Activated T-cell treated with anti-CD3 and anti-CD28 coated beads, Interleukin-2, amount 50 U/mL, for 1 hour (primary cell): ENCODE data around the gene ZNF592.

Source experiments
- DNase-seq: peaks from one replicate; pipeline ENCODE4 v3.0.0-alpha.2; 2020

ZNF592 gene

GRCh38 chr15:84782346-84782745, 34.0 kb downstream of the ZNF592 start:
- DNase-seq = no peak

GRCh38 chr15:84783493-84784251, 35.3 kb downstream of the ZNF592 start:
- no peak for DNase-seq

GRCh38 chr15:84784262-84784661, 35.9 kb downstream of the ZNF592 start:
- DNase-seq = no peak

GRCh38 chr15:84785053-84785452, 36.7 kb downstream of the ZNF592 start:
- no peak for DNase-seq

- DNase-seq = no peak
Observed at GRCh38 chr15:84788500-84788899, 40.1 kb downstream of the ZNF592 start.

- no peak for DNase-seq
Observed at GRCh38 chr15:84789762-84790161, 41.4 kb downstream of the ZNF592 start.

- no peak for DNase-seq
Observed at GRCh38 chr15:84790676-84791075, 42.3 kb downstream of the ZNF592 start.

- no peak for DNase-seq
Observed at GRCh38 chr15:84791763-84792162, 43.4 kb downstream of the ZNF592 start.

GRCh38 chr15:84793431-84794161, 45.2 kb downstream of the ZNF592 start:
- no peak for DNase-seq

GRCh38 chr15:84794162-84794547, 45.8 kb downstream of the ZNF592 start:
- DNase-seq = no peak

GRCh38 chr15:84795186-84795585, 46.8 kb downstream of the ZNF592 start:
- no peak for DNase-seq

GRCh38 chr15:84797212-84797611, 48.8 kb downstream of the ZNF592 start:
- no peak for DNase-seq

- no peak for DNase-seq
Observed at GRCh38 chr15:84797801-84798200, 49.4 kb downstream of the ZNF592 start.

- no peak for DNase-seq
Observed at GRCh38 chr15:84798436-84798946, 50.1 kb downstream of the ZNF592 start.

- no peak for DNase-seq
Observed at GRCh38 chr15:84799511-84800187, 51.3 kb downstream of the ZNF592 start.

GRCh38 chr15:84800365-84800806, 52.0 kb downstream of the ZNF592 start:
- no peak for DNase-seq

- no peak for DNase-seq
Observed at GRCh38 chr15:84804005-84804900, 55.9 kb downstream of the ZNF592 start.

GRCh38 chr15:84805221-84805620, 56.8 kb downstream of the ZNF592 start:
- DNase-seq = no peak

- DNase-seq = no peak
Observed at GRCh38 chr15:84807228-84807627, 58.8 kb downstream of the ZNF592 start.

- no peak for DNase-seq
Observed at GRCh38 chr15:84810073-84810840, 61.9 kb downstream of the ZNF592 start.

- DNase-seq = no peak
Observed at GRCh38 chr15:84811151-84811550, 62.8 kb downstream of the ZNF592 start.

GRCh38 chr15:84811828-84812227, 63.4 kb downstream of the ZNF592 start:
- no peak for DNase-seq
